H9 (cell line): ENCODE results near the gene NFIL3. TPM values are rescaled to one million over a fixed set of nuclear protein-coding genes. Genes with fewer than 3 reads are reported as not detected.
"Not testable (repeated sequence)": the region's sequence is repeated elsewhere in the genome, so short reads cannot be mapped to it uniquely, and the experiment has no call there.

Experiments used
- DNase-seq: peaks from one replicate; pipeline ENCODE4 v3.0.0-alpha.2; 2017
- H2AFZ ChIP-seq: one replicate; pipeline ENCODE4 v1.6.1; 2013; ENCODE audit warnings: mild to moderate bottlenecking, low read length, control low read depth, moderate library complexity
- H2AK5ac ChIP-seq: 2 replicates; pipeline ENCODE4 v1.6.1; 2013; ENCODE audit warnings: low read length, control low read depth, mixed read lengths; ENCODE audit not compliant: insufficient read length
- H2BK120ac ChIP-seq: one replicate; pipeline ENCODE4 v1.6.1; 2013; ENCODE audit warnings: low read depth, mild to moderate bottlenecking, low read length, control low read depth, inconsistent platforms; ENCODE audit not compliant: poor library complexity, severe bottlenecking
- H2BK12ac ChIP-seq: 2 replicates; pipeline ENCODE4 v1.6.1; 2013; ENCODE audit warnings: low read length, control low read depth, mixed read lengths, low read depth; ENCODE audit not compliant: insufficient read length
- H2BK15ac ChIP-seq: 2 replicates; pipeline ENCODE4 v1.6.1; 2013; ENCODE audit warnings: low read depth, low read length, control low read depth
- H2BK20ac ChIP-seq: one replicate; pipeline ENCODE4 v1.6.1; 2013; ENCODE audit warnings: low read depth, mild to moderate bottlenecking, low read length, control low read depth, inconsistent platforms; ENCODE audit not compliant: poor library complexity, severe bottlenecking
- H2BK5ac ChIP-seq: 2 replicates; pipeline ENCODE4 v1.6.1; 2013; ENCODE audit warnings: low read length, control low read depth, mixed read lengths; ENCODE audit not compliant: insufficient read length
- H3K14ac ChIP-seq: 2 replicates; pipeline ENCODE4 v1.6.1; 2013; ENCODE audit warnings: low read length, control low read depth; ENCODE audit not compliant: insufficient read depth
- H3K18ac ChIP-seq: 2 replicates; pipeline ENCODE4 v1.6.1; 2013; ENCODE audit warnings: low read depth, mild to moderate bottlenecking, mixed read lengths, low read length, control low read depth; ENCODE audit not compliant: insufficient read length
- H3K23ac ChIP-seq: 2 replicates; pipeline ENCODE4 v1.6.1; 2013; ENCODE audit warnings: low read length, control low read depth, mixed read lengths, low read depth; ENCODE audit not compliant: insufficient read length
- H3K23me2 ChIP-seq: 2 replicates; pipeline ENCODE4 v1.6.1; 2013; ENCODE audit warnings: low read depth, mild to moderate bottlenecking, mixed read lengths, low read length, control low read depth; ENCODE audit not compliant: insufficient read length, poor library complexity, severe bottlenecking
- H3K27ac ChIP-seq: 2 replicates; pipeline ENCODE4 v1.5.1; 2013; ENCODE audit warnings: low read length, control low read depth, mixed read lengths, low read depth; ENCODE audit not compliant: insufficient read length
- H3K27me3 ChIP-seq: 2 replicates; pipeline ENCODE4 v1.6.1; 2013; ENCODE audit warnings: low read length, control low read depth, inconsistent platforms; ENCODE audit not compliant: insufficient read depth
- H3K4ac ChIP-seq: 2 replicates; pipeline ENCODE4 v1.6.1; 2013; ENCODE audit warnings: low read depth, mild to moderate bottlenecking, control low read depth, inconsistent platforms, low read length, moderate library complexity
- H3K4me1 ChIP-seq: 2 replicates; pipeline ENCODE4 v1.6.1; 2013; ENCODE audit warnings: low read length, control low read depth, inconsistent platforms; ENCODE audit not compliant: insufficient read depth
- H3K4me2 ChIP-seq: 2 replicates; pipeline ENCODE4 v1.6.1; 2013; ENCODE audit warnings: low read length, control low read depth, mixed read lengths; ENCODE audit not compliant: insufficient read length, insufficient read depth
- H3K56ac ChIP-seq: 2 replicates; pipeline ENCODE4 v1.6.1; 2013; ENCODE audit warnings: low read depth, mild to moderate bottlenecking, mixed read lengths, low read length, control low read depth; ENCODE audit not compliant: insufficient read length
- H3K79me1 ChIP-seq: 2 replicates; pipeline ENCODE4 v1.6.1; 2013; ENCODE audit warnings: low read depth, mild to moderate bottlenecking, moderate library complexity, low read length, control low read depth, inconsistent platforms; ENCODE audit not compliant: insufficient read depth, poor library complexity, severe bottlenecking
- H3K79me2 ChIP-seq: 2 replicates; pipeline ENCODE4 v1.6.1; 2013; ENCODE audit warnings: low read length, control low read depth, inconsistent platforms; ENCODE audit not compliant: insufficient read depth
- H3K9ac ChIP-seq: 2 replicates; pipeline ENCODE4 v1.6.1; 2013; ENCODE audit warnings: low read length, control low read depth, mixed read lengths; ENCODE audit not compliant: insufficient read length; ENCODE audit errors: extremely low read depth
- H3K9me3 ChIP-seq: one replicate; pipeline ENCODE4 v1.6.1; 2013; ENCODE audit warnings: low read depth, low read length, inconsistent platforms; ENCODE audit not compliant: control insufficient read depth
- H3T11ph ChIP-seq: one replicate; pipeline ENCODE4 v1.6.1; 2013; ENCODE audit warnings: mild to moderate bottlenecking, low read length, control low read depth, inconsistent platforms
- H4K20me1 ChIP-seq: one replicate; pipeline ENCODE4 v1.6.1; 2013; ENCODE audit not compliant: control insufficient read depth, insufficient read length, insufficient read depth
- H4K5ac ChIP-seq: 2 replicates; pipeline ENCODE4 v1.6.1; 2013; ENCODE audit warnings: low read depth, mild to moderate bottlenecking, mixed read lengths, low read length, control low read depth; ENCODE audit not compliant: insufficient read length
- H4K8ac ChIP-seq: replicated peaks from 2 replicates; pipeline ENCODE4 v1.6.1; 2013; ENCODE audit warnings: low read length, control low read depth, mixed read lengths, low read depth; ENCODE audit not compliant: insufficient read length
- H4K91ac ChIP-seq: 2 replicates; pipeline ENCODE4 v1.6.1; 2013; ENCODE audit warnings: low read depth, mild to moderate bottlenecking, moderate library complexity, mixed read lengths, low read length, control low read depth; ENCODE audit not compliant: insufficient read length
- H3K27ac Mint-ChIP-seq, 3 experiments: 2 replicates in 2 of 3; 3 replicates in 1 of 3; pipeline ENCODE4 v1.8.0; 2020 to 2021; ENCODE audit warnings: mixed read lengths in 3 of 3, mild to moderate bottlenecking in 1 of 3, moderate library complexity in 1 of 3
- H3K27me3 Mint-ChIP-seq: 2 replicates; pipeline ENCODE4 v1.8.0; 2021; ENCODE audit warnings: low read depth, mild to moderate bottlenecking, moderate library complexity, mixed read lengths
- H3K36me3 Mint-ChIP-seq, 3 experiments: 2 replicates in 2 of 3; 3 replicates in 1 of 3; pipeline ENCODE4 v1.8.0; 2020 to 2021; ENCODE audit warnings: low read depth in 3 of 3, mixed read lengths in 3 of 3; ENCODE audit not compliant: insufficient read depth in 1 of 3
- H3K4me1 Mint-ChIP-seq, 2 experiments: 2 replicates each; pipeline ENCODE4 v1.8.0; 2020; ENCODE audit warnings: mixed read lengths in 2 of 2
- H3K4me3 Mint-ChIP-seq, 2 experiments: 2 replicates in 1 of 2; 3 replicates in 1 of 2; pipeline ENCODE4 v1.8.0; 2020 to 2021; ENCODE audit warnings: mild to moderate bottlenecking in 2 of 2, mixed read lengths in 2 of 2, moderate library complexity in 1 of 2
- H3K9me3 Mint-ChIP-seq, 2 experiments: 2 replicates in 1 of 2; 3 replicates in 1 of 2; pipeline ENCODE4 v1.8.0; 2020; ENCODE audit warnings: mild to moderate bottlenecking in 2 of 2, mixed read lengths in 2 of 2, moderate library complexity in 1 of 2
- WGBS: extraction: QIAGEN DNeasy Blood & Tissue Kit; methylation state at CpG from one replicate; pipeline ENCODE4 v1.1.7; 2013; ENCODE audit warnings: missing lambda C conversion rate, low lambda C conversion rate, mixed read lengths; ENCODE audit not compliant: insufficient read length; ENCODE audit errors: extremely low coverage; 5-methylcytosine and 5-hydroxymethylcytosine counted together
- total RNA-seq: library from RNA; stranded (reverse); gene quantifications from 2 replicates; pipeline ENCODE4 v1.2.1, GENCODE V29; 2021
- TF ChIP-seq, protein P1 (sequence below): fragments of 200-600 bp; sonication (generic); conservative IDR thresholded peaks from 3 replicates; pipeline ENCODE4 v1.8.0; 2021; ENCODE audit warnings: antibody characterized with exemption, mild to moderate bottlenecking

Gene NFIL3
- total RNA-seq, 1 experiment from 2014 or later: 8.4 TPM

DNA sequence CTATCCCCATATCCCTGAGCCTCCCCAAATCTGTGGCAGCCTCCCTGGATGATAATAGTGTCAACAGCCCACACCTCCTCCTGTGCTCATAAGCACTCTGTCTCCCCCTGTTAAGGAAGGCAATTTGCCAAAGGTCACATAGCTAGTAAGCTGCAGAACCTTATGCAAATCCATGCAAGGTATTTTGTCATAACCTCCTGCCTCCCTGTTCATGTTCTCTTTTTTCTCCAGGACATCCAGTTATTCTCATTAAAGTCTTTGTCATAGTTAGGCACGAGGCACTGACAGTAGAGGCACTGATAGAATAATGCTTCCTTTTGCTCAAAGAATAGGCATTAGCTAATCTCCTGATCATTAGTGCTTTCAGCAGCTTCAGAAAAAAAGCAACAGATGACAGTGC, 51.7 kb downstream of the NFIL3 start:
- Histone ChIP-seq H3K14ac (no peak overlapping the region), H4K20me1 (no peaks in the 10 kb centered on the region), H3K9me3 (no peaks in the 10 kb centered on the region), H2BK20ac (no peak overlapping the region), H2BK120ac (no peak overlapping the region), H4K8ac (no peak overlapping the region), H3K4me2 (no peak overlapping the region), H2BK15ac (no peak overlapping the region), H2BK5ac (no peak overlapping the region), H3K27ac (no peak overlapping the region), H2AFZ (no peak overlapping the region), H3K79me1 (no peaks in the 10 kb centered on the region), H3K4me1 (no peaks in the 10 kb centered on the region), H3K79me2 (no peaks in the 10 kb centered on the region), H3K9ac (no peak overlapping the region), H4K91ac (no peak overlapping the region), H3K56ac (no peak overlapping the region), H3K23ac (no peak overlapping the region), H3K4ac (no peak overlapping the region), H2AK5ac (no peak overlapping the region), H4K5ac (no peak overlapping the region), H3T11ph (no peak overlapping the region), H3K23me2 (no peaks in the 10 kb centered on the region), H3K27me3 (no peaks in the 10 kb centered on the region), H3K18ac (no peak overlapping the region), H2BK12ac (no peak overlapping the region)
- H3K36me3 Mint-ChIP-seq: no peaks in the 10 kb centered on the region
- TF ChIP-seq, protein P1, sequence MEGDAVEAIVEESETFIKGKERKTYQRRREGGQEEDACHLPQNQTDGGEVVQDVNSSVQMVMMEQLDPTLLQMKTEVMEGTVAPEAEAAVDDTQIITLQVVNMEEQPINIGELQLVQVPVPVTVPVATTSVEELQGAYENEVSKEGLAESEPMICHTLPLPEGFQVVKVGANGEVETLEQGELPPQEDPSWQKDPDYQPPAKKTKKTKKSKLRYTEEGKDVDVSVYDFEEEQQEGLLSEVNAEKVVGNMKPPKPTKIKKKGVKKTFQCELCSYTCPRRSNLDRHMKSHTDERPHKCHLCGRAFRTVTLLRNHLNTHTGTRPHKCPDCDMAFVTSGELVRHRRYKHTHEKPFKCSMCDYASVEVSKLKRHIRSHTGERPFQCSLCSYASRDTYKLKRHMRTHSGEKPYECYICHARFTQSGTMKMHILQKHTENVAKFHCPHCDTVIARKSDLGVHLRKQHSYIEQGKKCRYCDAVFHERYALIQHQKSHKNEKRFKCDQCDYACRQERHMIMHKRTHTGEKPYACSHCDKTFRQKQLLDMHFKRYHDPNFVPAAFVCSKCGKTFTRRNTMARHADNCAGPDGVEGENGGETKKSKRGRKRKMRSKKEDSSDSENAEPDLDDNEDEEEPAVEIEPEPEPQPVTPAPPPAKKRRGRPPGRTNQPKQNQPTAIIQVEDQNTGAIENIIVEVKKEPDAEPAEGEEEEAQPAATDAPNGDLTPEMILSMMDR: no peak
- no peak overlapping the region for H3K4me3 Mint-ChIP-seq
- no peak overlapping the region for H3K27ac Mint-ChIP-seq
- H3K9me3 Mint-ChIP-seq: peaks cover 0 to 2% of the 10 kb centered on the region in 2 experiments; a peak in 3 of 5 replicates
- WGBS: no CpG with 5 or more reads among the region's 1 CpG
- no peaks in the 10 kb centered on the region; the same call in none of the 2 replicates for H3K27me3 Mint-ChIP-seq
- DNase-seq: no peak
- H3K4me1 Mint-ChIP-seq: peaks cover 2 to 4% of the 10 kb centered on the region in 2 experiments; a peak in 3 of 4 replicates

DNA sequence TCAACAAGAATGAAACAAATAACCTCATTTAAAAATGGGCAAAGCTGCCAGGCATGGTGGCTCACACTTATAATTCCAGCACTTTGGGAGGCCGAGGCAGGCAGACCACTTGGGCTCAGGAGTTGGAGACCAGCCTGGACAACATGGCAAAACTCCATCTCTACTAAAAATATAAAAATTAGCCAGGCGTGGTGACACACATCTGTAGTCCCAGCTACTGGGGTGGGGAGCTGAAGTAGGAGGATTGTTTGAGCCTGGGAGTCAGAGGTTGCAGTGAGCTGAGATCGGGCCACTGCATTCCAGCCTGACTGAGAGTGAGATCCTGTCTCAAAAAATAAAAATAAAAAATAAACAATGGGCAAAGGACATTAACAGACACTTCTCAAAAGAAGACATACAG, 53.6 kb downstream of the NFIL3 start:
- H3K4me2 ChIP-seq, H2BK120ac ChIP-seq, H3K9me3 ChIP-seq, H2AK5ac ChIP-seq, H3K79me1 ChIP-seq, H3K27me3 Mint-ChIP-seq, H4K20me1 ChIP-seq, H2BK12ac ChIP-seq, H3K4ac ChIP-seq, H3K79me2 ChIP-seq, H3T11ph ChIP-seq, H4K8ac ChIP-seq, H2BK15ac ChIP-seq, H3K56ac ChIP-seq, H3K14ac ChIP-seq, H3K9ac ChIP-seq, H4K91ac ChIP-seq, H3K4me3 Mint-ChIP-seq, H3K4me1 ChIP-seq, H3K18ac ChIP-seq, H3K27me3 ChIP-seq, H2BK20ac ChIP-seq, H3K4me1 Mint-ChIP-seq, H3K23me2 ChIP-seq, H3K27ac Mint-ChIP-seq, DNase-seq, H3K9me3 Mint-ChIP-seq, H2AFZ ChIP-seq, H3K36me3 Mint-ChIP-seq, H4K5ac ChIP-seq, H2BK5ac ChIP-seq, H3K23ac ChIP-seq, H3K27ac ChIP-seq: not testable (repeated sequence)
- WGBS: no CpG with 5 or more reads among the region's 3 CpGs
